GM18870 (cell line): ENCODE measurements around the gene OR52D1.

Experiments used
- ATAC-seq: cut with Tn5 transposase; IDR thresholded peaks from one replicate; pipeline ENCODE4 v1.9.1; 2021; ENCODE audit warnings: moderate library complexity; ENCODE audit not compliant: unreplicated experiment

OR52D1 gene

GRCh38 chr11:5509803-5510202, 21.3 kb downstream of the OR52D1 start, which contains the start of gene UBQLN3:
UBQLN3 (minus strand) TSS chr11:5509957; CDS start chr11:5509558, 399 bp downstream.
- no peak for ATAC-seq

- no peak for ATAC-seq
Measured at GRCh38 chr11:5514841-5515240, 26.4 kb downstream of the OR52D1 start.

- no peak for ATAC-seq
Measured at GRCh38 chr11:5516599-5516998, 28.1 kb downstream of the OR52D1 start, which contains the start of gene UBQLNL. UBQLNL (minus strand) TSS chr11:5516699; CDS start chr11:5516441, 258 bp downstream.

GRCh38 chr11:5521540-5521939, 33.1 kb downstream of the OR52D1 start:
- no peak for ATAC-seq

- no peak for ATAC-seq
Measured at GRCh38 chr11:5522308-5522707, 33.8 kb downstream of the OR52D1 start.

GRCh38 chr11:5524756-5525155, 36.3 kb downstream of the OR52D1 start:
- ATAC-seq: no peak

- ATAC-seq: no peak
Measured at GRCh38 chr11:5527716-5528115, 39.2 kb downstream of the OR52D1 start.

GRCh38 chr11:5528495-5528894, 40.0 kb downstream of the OR52D1 start:
- no peak for ATAC-seq

- no peak for ATAC-seq
Measured at GRCh38 chr11:5531053-5531831, 42.8 kb downstream of the OR52D1 start.

GRCh38 chr11:5534046-5534445, 45.6 kb downstream of the OR52D1 start:
- ATAC-seq: no peak

- no peak for ATAC-seq
Measured at GRCh38 chr11:5536482-5536881, 48.0 kb downstream of the OR52D1 start.
